Measurements from ENCODE around the gene MDFI. TPM values are rescaled to one million over a fixed set of nuclear protein-coding genes. Genes with fewer than 3 reads are reported as not detected.

The MDFI gene
- 10 to 100 TPM; 30.4 to 70.9 (median 39.8) TPM for total RNA-seq

DNA sequence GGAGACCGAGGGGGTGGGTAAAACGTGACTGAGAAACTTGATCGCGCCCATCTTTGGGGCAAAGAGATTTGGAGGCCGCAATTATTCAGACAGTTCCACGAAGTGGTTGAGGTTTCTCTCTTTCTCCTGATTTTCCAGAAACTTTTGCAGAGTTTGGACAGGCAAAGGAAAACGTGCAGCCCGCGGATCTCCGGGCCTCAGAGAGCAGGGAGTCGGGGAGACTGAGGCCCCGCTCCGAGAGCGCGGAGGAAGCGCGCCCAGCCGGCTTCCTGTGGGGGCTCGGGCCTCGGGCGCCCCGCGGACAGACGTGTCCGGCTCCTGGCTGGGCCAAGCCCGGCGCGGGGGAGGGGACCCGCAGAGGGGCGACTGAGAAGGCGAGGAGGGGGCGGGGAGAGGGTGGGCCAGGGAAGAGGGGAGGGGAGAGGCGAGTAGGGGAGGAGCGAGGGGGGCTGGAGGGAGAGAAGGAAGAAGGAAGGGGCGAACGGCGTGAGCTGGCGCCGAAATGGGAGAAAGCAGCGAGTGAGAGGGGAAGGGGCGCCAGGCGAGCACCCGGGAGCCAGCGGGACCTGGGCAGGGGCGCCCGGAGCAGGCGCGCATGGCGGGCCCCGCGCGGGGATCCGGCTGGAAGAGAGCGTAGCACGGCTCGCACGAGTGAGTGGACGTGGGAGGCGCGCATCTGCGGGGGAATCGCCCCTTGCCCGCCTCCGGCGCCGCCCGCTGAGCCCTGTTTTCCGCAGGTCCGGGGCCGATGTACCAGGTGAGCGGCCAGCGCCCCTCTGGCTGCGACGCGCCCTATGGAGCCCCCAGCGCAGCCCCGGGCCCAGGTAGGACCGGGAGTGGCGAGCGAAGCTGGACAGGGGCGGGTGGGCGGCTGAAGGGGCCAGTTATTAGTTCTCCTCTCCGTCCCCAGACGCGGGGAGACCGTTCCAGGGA, at the start of gene MDFI:
MDFI (plus strand) TSS at position 467 of the 933 bp plus-strand sequence; CDS start at position 749, 282 bp downstream.
- no peak for TF ChIP-seq POLR2A (IDR thresholded peaks at IDR 0.05)
- no peak for TF ChIP-seq CTCF (IDR thresholded peaks at IDR 0.05)
- intact Hi-C loops (cut with DNase I; ENCODE audit: low total_unique reads), result no loop called here
- 12% methylated on average over 70 to 76 of the region's 86 CpGs for WGBS, 2 donors
- peak within 1 kb of the TSS; percentile 24 for H3K4me3 ChIP-seq (ENCODE audit: low read depth, poor library complexity, severe bottlenecking)
- no peak for DNase-seq (ENCODE audit: low spot score in 2 of 2)

DNA sequence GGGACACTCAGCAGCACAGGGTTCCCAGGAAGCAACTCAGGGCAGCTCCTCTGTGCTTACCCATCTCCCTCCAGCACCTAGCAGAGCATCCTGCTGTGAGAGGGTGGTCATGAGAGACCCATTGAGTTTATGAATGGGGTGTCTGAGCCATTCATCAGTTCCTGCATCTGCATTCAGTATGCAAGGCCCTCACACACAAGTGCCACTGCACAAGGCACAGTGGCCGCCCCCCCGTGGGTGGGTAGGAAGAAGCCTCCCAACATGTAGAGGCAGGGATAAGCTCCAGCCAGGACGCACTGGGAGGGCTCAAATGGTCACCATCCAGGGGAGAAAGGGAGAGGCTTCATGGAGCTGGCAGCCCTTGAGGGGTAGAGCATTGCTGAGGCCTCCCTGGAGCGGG, 49.0 kb upstream of the MDFI start:
- TF ChIP-seq POLR2A (IDR thresholded peaks at IDR 0.05), result no peak
- TF ChIP-seq CTCF (IDR thresholded peaks at IDR 0.05), result no peak
- 85 to 87% methylated on average over 4 of the region's 4 CpGs for WGBS, 2 donors
- no peak for DNase-seq (ENCODE audit: low spot score in 2 of 2)
- intact Hi-C loops (cut with DNase I; ENCODE audit: low total_unique reads), result loop anchor here (10.0 kb wide), 1 partner anchor 214 kb away; no protein-coding TSS in a partner anchor
- no peak overlapping the region for H3K4me3 ChIP-seq (ENCODE audit: low read depth, poor library complexity, severe bottlenecking)

DNA sequence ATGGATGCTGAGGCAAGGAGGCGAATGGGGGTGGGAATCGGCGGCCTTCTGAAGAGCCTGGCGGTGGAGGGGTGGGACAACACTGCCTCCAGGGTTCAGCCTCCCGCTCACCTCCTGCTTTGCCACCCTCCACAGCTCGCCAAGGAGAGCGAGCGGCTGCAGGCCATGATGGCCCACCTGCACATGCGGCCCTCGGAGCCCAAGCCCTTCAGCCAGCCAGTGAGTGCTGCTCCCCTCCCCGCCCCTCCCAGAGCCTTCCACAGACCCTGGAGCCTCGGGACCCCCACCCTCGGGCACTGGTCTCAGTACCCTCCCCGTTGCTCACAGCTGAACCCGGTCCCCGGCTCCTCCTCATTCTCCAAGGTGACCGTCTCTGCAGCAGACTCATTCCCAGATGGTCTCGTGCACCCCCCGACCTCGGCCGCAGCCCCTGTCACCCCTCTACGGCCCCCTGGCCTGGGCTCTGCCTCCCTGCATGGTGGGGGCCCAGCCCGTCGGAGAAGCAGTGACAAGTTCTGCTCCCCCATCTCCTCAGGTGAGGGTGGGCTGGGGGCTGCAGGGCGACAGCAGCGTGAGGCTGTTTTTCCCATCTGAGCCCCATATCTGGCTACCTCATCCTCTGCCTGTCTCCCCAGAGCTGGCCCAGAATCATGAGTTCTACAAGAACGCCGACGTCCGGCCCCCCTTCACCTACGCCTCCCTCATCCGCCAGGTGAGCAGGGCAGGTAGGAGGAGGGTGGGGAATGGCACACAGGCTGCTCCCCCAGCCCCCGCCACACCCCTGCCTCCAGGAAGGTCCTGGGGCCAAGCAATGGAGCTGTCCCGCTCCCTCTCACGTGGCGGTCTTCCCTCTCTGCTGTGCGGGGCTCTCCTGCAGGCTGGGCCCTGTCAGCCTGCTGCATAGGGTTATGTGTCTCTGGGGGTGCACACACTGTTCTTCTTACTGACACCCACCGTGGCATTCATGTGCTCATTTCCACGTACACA, 48.3 kb upstream of the MDFI start:
- intact Hi-C loops (cut with DNase I; ENCODE audit: low total_unique reads), result loop anchor here (5.0 to 10.0 kb wide), 2 partner anchors 168 to 215 kb away; no protein-coding TSS in a partner anchor
- TF ChIP-seq CTCF (IDR thresholded peaks at IDR 0.05), result no peak
- TF ChIP-seq POLR2A (IDR thresholded peaks at IDR 0.05), result no peak

GRCh38 chr6:41591122-41591521, 47.1 kb upstream of the MDFI start:
- intact Hi-C loops (cut with DNase I; ENCODE audit: low total_unique reads), result loop anchor here (5.0 kb wide), 1 partner anchor 169 kb away; no protein-coding TSS in a partner anchor
- 93 to 94% methylated on average over 6 of the region's 6 CpGs for WGBS, 2 donors

More for the DNA sequence above, 48.3 kb upstream of the MDFI start:
- H3K4me3 ChIP-seq (ENCODE audit: low read depth, poor library complexity, severe bottlenecking), result no peak overlapping the region
- no peak for DNase-seq (ENCODE audit: low spot score in 2 of 2)
- WGBS, 2 donors, result 89% methylated on average over 38 to 39 of the region's 39 CpGs

More at GRCh38 chr6:41591122-41591521, 47.1 kb upstream of the MDFI start:
- no peak for TF ChIP-seq CTCF (IDR thresholded peaks at IDR 0.05)
- no peak for TF ChIP-seq POLR2A (IDR thresholded peaks at IDR 0.05)
- no peak overlapping the region for H3K4me3 ChIP-seq (ENCODE audit: low read depth, poor library complexity, severe bottlenecking)
- no peak for DNase-seq (ENCODE audit: low spot score in 2 of 2)
